GM23338 (cell line): Measurements from ENCODE around the gene ABCC1.

Experiments used
- CREB1 ChIP-seq: fragments of 250-450 bp; sonication (Bioruptor Pico); IDR thresholded peaks from 2 replicates; pipeline ENCODE4 v1.5.0; 2020; ENCODE audit warnings: low read depth, mild to moderate bottlenecking, moderate library complexity
- EZH2 ChIP-seq: fragments of 200-600 bp; sonication (generic); IDR thresholded peaks from one replicate; pipeline ENCODE4 v1.8.0; 2017; ENCODE audit warnings: antibody characterized with exemption, mild to moderate bottlenecking, low read depth; ENCODE audit not compliant: unreplicated experiment
- EZH2phosphoT487 ChIP-seq: fragments of 200-600 bp; sonication (generic); IDR thresholded peaks from one replicate; pipeline ENCODE4 v1.8.1; 2018; ENCODE audit warnings: antibody characterized with exemption; ENCODE audit not compliant: unreplicated experiment
- JUNB ChIP-seq: IDR thresholded peaks from one replicate; pipeline ENCODE4 v1.6.1; 2016; ENCODE audit warnings: antibody characterized with exemption; ENCODE audit not compliant: unreplicated experiment
- NANOG ChIP-seq: IDR thresholded peaks from 2 replicates; pipeline ENCODE4 v1.6.1; 2016; ENCODE audit warnings: antibody characterized with exemption, borderline replicate concordance
- POLR2AphosphoS5 ChIP-seq: IDR thresholded peaks from 2 replicates; pipeline ENCODE4 v1.6.1; 2016; ENCODE audit warnings: antibody characterized with exemption, low read depth
- ZNF331 ChIP-seq: fragments of 250-450 bp; sonication (Bioruptor Pico); IDR thresholded peaks from 2 replicates; pipeline ENCODE4 v1.5.0; 2020; ENCODE audit warnings: low read depth, mild to moderate bottlenecking, moderate library complexity
- TF ChIP-seq, protein P1 (sequence below), 2 experiments: fragments of 200-600 bp in 1 of 2; sonication (generic) in 1 of 2; conservative IDR thresholded peaks; 2 replicates each; pipeline versions ENCODE4 v1.5.1 to v1.6.1; 2016 to 2017; ENCODE audit warnings: antibody characterized with exemption in 2 of 2, low read depth in 2 of 2, mild to moderate bottlenecking in 2 of 2, moderate library complexity in 1 of 2
- TF ChIP-seq, protein P2 (sequence below): IDR thresholded peaks from one replicate; pipeline ENCODE4 v1.6.1; 2018; ENCODE audit warnings: antibody characterized with exemption; ENCODE audit not compliant: unreplicated experiment

DNA sequence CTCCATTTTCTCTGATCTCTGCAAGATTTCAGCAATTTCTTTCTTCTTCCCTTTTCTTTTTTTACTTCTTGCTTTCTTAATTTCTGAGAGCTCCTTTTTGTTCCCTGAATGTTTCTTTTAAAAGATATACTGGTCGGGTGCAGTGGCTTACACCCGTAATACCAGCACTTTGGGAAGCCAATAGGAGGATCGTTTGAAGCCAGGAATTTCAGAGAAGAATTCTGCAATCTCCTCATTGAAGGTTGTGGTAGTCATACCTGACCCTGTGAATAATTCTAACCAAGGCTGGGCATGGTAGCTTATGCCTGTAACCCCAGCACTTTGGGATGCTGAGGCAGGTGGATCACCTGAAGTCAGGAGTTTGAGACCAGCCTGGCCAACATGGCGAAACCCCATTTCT, 15.6 kb upstream of the ABCC1 start:
- TF ChIP-seq, protein P1, sequence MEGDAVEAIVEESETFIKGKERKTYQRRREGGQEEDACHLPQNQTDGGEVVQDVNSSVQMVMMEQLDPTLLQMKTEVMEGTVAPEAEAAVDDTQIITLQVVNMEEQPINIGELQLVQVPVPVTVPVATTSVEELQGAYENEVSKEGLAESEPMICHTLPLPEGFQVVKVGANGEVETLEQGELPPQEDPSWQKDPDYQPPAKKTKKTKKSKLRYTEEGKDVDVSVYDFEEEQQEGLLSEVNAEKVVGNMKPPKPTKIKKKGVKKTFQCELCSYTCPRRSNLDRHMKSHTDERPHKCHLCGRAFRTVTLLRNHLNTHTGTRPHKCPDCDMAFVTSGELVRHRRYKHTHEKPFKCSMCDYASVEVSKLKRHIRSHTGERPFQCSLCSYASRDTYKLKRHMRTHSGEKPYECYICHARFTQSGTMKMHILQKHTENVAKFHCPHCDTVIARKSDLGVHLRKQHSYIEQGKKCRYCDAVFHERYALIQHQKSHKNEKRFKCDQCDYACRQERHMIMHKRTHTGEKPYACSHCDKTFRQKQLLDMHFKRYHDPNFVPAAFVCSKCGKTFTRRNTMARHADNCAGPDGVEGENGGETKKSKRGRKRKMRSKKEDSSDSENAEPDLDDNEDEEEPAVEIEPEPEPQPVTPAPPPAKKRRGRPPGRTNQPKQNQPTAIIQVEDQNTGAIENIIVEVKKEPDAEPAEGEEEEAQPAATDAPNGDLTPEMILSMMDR (conservative IDR thresholded peaks at IDR 0.05; ENCODE audit: low read depth in 2 of 2) = no peak
- TF ChIP-seq EZH2 = no peak
- TF ChIP-seq POLR2AphosphoS5 = no peak
- TF ChIP-seq EZH2phosphoT487 = no peak
- TF ChIP-seq NANOG = no peak
- TF ChIP-seq CREB1 (CRISPR knock-in tag) = no peak
- TF ChIP-seq ZNF331 = no peak
- TF ChIP-seq, protein P2, sequence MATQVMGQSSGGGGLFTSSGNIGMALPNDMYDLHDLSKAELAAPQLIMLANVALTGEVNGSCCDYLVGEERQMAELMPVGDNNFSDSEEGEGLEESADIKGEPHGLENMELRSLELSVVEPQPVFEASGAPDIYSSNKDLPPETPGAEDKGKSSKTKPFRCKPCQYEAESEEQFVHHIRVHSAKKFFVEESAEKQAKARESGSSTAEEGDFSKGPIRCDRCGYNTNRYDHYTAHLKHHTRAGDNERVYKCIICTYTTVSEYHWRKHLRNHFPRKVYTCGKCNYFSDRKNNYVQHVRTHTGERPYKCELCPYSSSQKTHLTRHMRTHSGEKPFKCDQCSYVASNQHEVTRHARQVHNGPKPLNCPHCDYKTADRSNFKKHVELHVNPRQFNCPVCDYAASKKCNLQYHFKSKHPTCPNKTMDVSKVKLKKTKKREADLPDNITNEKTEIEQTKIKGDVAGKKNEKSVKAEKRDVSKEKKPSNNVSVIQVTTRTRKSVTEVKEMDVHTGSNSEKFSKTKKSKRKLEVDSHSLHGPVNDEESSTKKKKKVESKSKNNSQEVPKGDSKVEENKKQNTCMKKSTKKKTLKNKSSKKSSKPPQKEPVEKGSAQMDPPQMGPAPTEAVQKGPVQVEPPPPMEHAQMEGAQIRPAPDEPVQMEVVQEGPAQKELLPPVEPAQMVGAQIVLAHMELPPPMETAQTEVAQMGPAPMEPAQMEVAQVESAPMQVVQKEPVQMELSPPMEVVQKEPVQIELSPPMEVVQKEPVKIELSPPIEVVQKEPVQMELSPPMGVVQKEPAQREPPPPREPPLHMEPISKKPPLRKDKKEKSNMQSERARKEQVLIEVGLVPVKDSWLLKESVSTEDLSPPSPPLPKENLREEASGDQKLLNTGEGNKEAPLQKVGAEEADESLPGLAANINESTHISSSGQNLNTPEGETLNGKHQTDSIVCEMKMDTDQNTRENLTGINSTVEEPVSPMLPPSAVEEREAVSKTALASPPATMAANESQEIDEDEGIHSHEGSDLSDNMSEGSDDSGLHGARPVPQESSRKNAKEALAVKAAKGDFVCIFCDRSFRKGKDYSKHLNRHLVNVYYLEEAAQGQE = no peak
- TF ChIP-seq JUNB = no peak
